ENCODE data around the gene UBE2J2.

DNA sequence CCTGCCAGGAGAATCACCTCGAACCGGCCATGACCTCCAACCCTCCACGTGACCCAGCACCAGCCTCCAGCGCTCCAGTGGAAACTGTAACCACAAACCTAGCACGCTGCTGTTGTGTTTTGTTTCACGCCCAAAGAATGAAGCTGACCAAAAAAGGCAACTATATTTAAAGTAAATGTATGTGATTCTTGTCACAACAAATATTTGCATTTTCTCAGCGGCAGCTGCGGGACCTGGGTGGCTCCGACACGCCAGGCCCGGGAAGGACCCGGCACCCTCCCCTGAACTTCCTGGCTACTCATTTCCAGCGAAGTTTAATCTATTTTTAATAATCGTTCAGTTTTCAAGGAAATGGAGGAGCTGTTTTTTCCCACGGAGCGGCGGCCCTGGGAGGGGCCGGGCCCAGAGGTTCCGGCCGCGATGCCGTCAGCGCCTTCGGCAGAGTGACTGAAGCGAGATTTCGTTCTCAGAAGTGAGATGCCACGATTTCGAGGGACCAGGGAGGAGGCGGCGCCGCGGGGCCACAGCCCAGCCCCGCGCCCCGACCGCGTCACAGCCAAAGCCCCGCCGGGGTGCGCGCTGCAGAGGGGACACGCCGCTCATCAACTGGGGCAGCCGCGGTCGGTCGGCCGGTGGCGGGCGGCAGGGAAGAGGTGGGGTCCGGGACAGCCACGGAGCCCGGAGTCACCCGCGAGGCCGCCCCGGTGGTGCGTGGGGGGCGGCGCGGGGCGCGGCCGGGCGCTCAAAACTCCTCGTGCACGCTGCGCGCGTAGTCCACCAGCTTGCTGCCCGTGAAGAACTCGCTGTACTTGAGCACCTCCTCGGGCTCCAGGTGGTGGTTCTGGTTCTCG lies 56.7 kb downstream of the UBE2J2 start:
- TF ChIP-seq, protein P1, sequence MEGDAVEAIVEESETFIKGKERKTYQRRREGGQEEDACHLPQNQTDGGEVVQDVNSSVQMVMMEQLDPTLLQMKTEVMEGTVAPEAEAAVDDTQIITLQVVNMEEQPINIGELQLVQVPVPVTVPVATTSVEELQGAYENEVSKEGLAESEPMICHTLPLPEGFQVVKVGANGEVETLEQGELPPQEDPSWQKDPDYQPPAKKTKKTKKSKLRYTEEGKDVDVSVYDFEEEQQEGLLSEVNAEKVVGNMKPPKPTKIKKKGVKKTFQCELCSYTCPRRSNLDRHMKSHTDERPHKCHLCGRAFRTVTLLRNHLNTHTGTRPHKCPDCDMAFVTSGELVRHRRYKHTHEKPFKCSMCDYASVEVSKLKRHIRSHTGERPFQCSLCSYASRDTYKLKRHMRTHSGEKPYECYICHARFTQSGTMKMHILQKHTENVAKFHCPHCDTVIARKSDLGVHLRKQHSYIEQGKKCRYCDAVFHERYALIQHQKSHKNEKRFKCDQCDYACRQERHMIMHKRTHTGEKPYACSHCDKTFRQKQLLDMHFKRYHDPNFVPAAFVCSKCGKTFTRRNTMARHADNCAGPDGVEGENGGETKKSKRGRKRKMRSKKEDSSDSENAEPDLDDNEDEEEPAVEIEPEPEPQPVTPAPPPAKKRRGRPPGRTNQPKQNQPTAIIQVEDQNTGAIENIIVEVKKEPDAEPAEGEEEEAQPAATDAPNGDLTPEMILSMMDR (IDR thresholded peaks at IDR 0.05; ENCODE audit: poor library complexity, severe bottlenecking) = no peak
- no peak for TF ChIP-seq TAF1 (IDR thresholded peaks at IDR 0.05; ENCODE audit: low read depth)
- no peak for TF ChIP-seq EP300 (conservative IDR thresholded peaks at IDR 0.05; ENCODE audit: poor library complexity, severe bottlenecking)
- TF ChIP-seq EZH2 (IDR thresholded peaks at IDR 0.05; ENCODE audit: borderline replicate concordance, insufficient read depth, low read length, poor library complexity, severe bottlenecking) = no peak
- TF ChIP-seq, protein P2, sequence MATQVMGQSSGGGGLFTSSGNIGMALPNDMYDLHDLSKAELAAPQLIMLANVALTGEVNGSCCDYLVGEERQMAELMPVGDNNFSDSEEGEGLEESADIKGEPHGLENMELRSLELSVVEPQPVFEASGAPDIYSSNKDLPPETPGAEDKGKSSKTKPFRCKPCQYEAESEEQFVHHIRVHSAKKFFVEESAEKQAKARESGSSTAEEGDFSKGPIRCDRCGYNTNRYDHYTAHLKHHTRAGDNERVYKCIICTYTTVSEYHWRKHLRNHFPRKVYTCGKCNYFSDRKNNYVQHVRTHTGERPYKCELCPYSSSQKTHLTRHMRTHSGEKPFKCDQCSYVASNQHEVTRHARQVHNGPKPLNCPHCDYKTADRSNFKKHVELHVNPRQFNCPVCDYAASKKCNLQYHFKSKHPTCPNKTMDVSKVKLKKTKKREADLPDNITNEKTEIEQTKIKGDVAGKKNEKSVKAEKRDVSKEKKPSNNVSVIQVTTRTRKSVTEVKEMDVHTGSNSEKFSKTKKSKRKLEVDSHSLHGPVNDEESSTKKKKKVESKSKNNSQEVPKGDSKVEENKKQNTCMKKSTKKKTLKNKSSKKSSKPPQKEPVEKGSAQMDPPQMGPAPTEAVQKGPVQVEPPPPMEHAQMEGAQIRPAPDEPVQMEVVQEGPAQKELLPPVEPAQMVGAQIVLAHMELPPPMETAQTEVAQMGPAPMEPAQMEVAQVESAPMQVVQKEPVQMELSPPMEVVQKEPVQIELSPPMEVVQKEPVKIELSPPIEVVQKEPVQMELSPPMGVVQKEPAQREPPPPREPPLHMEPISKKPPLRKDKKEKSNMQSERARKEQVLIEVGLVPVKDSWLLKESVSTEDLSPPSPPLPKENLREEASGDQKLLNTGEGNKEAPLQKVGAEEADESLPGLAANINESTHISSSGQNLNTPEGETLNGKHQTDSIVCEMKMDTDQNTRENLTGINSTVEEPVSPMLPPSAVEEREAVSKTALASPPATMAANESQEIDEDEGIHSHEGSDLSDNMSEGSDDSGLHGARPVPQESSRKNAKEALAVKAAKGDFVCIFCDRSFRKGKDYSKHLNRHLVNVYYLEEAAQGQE (IDR thresholded peaks at IDR 0.05; ENCODE audit: borderline replicate concordance) = no peak
- TF ChIP-seq POLR2AphosphoS5 (IDR thresholded peaks at IDR 0.05) = no peak
- no peak for TF ChIP-seq RAD21 (conservative IDR thresholded peaks at IDR 0.05)
- TF ChIP-seq SMC3 (conservative IDR thresholded peaks at IDR 0.05; ENCODE audit: poor library complexity) = no peak
- no peak for TF ChIP-seq MXI1 (conservative IDR thresholded peaks at IDR 0.05; ENCODE audit: poor library complexity, severe bottlenecking)

Measured in neural cell (in vitro differentiated cells).